ENCODE results near the gene FOXA1.

The FOXA1 gene

GRCh38 chr14:37617864-37618365 is 22.9 kb upstream of the FOXA1 start:
- DNase-seq (ENCODE audit: low spot score): no peak
- no peak for TF ChIP-seq CTCF (IDR thresholded peaks at IDR 0.05)
- Histone ChIP-seq H3K4me3 (no peak overlapping the region), H3K27ac (no peak overlapping the region)

GRCh38 chr14:37616853-37617252 is 21.8 kb upstream of the FOXA1 start:
- H3K27ac ChIP-seq: no peak overlapping the region
- DNase-seq (ENCODE audit: low spot score): no peak
- TF ChIP-seq CTCF (IDR thresholded peaks at IDR 0.05): no peak
- H3K4me3 ChIP-seq: no peak overlapping the region

GRCh38 chr14:37615582-37616289 is 20.7 kb upstream of the FOXA1 start:
- TF ChIP-seq CTCF (IDR thresholded peaks at IDR 0.05): no peak
- Histone ChIP-seq H3K27ac (no peak overlapping the region), H3K4me3 (no peak overlapping the region)
- DNase-seq (ENCODE audit: low spot score): no peak

GRCh38 chr14:37610945-37611523 is 16.0 kb upstream of the FOXA1 start:
- TF ChIP-seq CTCF (IDR thresholded peaks at IDR 0.05): no peak
- no peak for DNase-seq (ENCODE audit: low spot score)
- H3K27ac ChIP-seq: no peak overlapping the region
- H3K4me3 ChIP-seq: no peak overlapping the region

GRCh38 chr14:37608649-37609048 is 13.6 kb upstream of the FOXA1 start:
- no peak for TF ChIP-seq CTCF (IDR thresholded peaks at IDR 0.05)
- Histone ChIP-seq H3K27ac (no peak overlapping the region), H3K4me3 (no peak overlapping the region)
- no peak for DNase-seq (ENCODE audit: low spot score)

- Histone ChIP-seq H3K4me3 (no peak overlapping the region), H3K27ac (no peak overlapping the region)
- TF ChIP-seq CTCF (IDR thresholded peaks at IDR 0.05): no peak
- DNase-seq (ENCODE audit: low spot score): no peak
Measured at GRCh38 chr14:37606678-37607077, 11.6 kb upstream of the FOXA1 start.

GRCh38 chr14:37603688-37604251 is 8.7 kb upstream of the FOXA1 start:
- Histone ChIP-seq H3K27ac (no peak overlapping the region), H3K4me3 (no peak overlapping the region)
- no peak for TF ChIP-seq CTCF (IDR thresholded peaks at IDR 0.05)
- no peak for DNase-seq (ENCODE audit: low spot score)
